NCI-H345 treated with DMSO at 0.1 percent for 48 hours (cell line): ENCODE data around the gene DPYSL4.

ENCODE experiments used
- DNase-seq: peaks from one replicate; lab custom pipeline; 2025; ENCODE audit not compliant: unreplicated experiment; lab: John Stamatoyannopoulos, UW

DPYSL4 gene

GRCh38 chr10:132239126-132240031 lies 52.6 kb downstream of the DPYSL4 start:
- DNase-seq: no peak

GRCh38 chr10:132240156-132240555 lies 53.4 kb downstream of the DPYSL4 start:
- no peak for DNase-seq

- DNase-seq: no peak
These were observed 53.8 kb downstream of the DPYSL4 start for GRCh38 chr10:132240581-132240980.

GRCh38 chr10:132241086-132241485 lies 54.3 kb downstream of the DPYSL4 start:
- no peak for DNase-seq

GRCh38 chr10:132241496-132241895 lies 54.7 kb downstream of the DPYSL4 start:
- DNase-seq: no peak

- no peak for DNase-seq
These were observed 55.5 kb downstream of the DPYSL4 start for GRCh38 chr10:132242103-132242840.

- no peak for DNase-seq
These were observed 56.4 kb downstream of the DPYSL4 start for GRCh38 chr10:132243141-132243540.

- DNase-seq: no peak
These were observed 56.9 kb downstream of the DPYSL4 start for GRCh38 chr10:132243626-132244025.

- no peak for DNase-seq
These were observed 58.3 kb downstream of the DPYSL4 start for GRCh38 chr10:132245056-132245455.

- no peak for DNase-seq
These were observed 59.5 kb downstream of the DPYSL4 start for GRCh38 chr10:132246296-132246695.

- no peak for DNase-seq
These were observed 61.2 kb downstream of the DPYSL4 start for GRCh38 chr10:132247943-132248342.

- DNase-seq: peak; percentile 35
These were observed 61.9 kb downstream of the DPYSL4 start for GRCh38 chr10:132248455-132249225.

GRCh38 chr10:132249226-132249724 lies 62.5 kb downstream of the DPYSL4 start:
- DNase-seq: no peak

- no peak for DNase-seq
These were observed 63.2 kb downstream of the DPYSL4 start for GRCh38 chr10:132249824-132250375.

GRCh38 chr10:132250481-132251475 lies 64.0 kb downstream of the DPYSL4 start:
- DNase-seq: no peak

- DNase-seq: no peak
These were observed 65.2 kb downstream of the DPYSL4 start for GRCh38 chr10:132251928-132252327.

- DNase-seq: no peak
These were observed 65.7 kb downstream of the DPYSL4 start for GRCh38 chr10:132252412-132252811.

GRCh38 chr10:132253092-132253687 lies 66.4 kb downstream of the DPYSL4 start:
- DNase-seq: no peak

GRCh38 chr10:132254841-132255240 lies 68.1 kb downstream of the DPYSL4 start:
- DNase-seq: no peak
